ENCODE data around the gene BACE1.

- TF ChIP-seq CTCF (IDR thresholded peaks at IDR 0.05) (no peak), USF2 (IDR thresholded peaks at IDR 0.05; ENCODE audit: borderline replicate concordance, low read depth, low read length) (no peak), GABPA (IDR thresholded peaks at IDR 0.05; ENCODE audit: low read depth) (no peak), SMC3 (IDR thresholded peaks at IDR 0.05; ENCODE audit: low read depth, low read length) (no peak), MAX (IDR thresholded peaks at IDR 0.05; ENCODE audit: low read depth) (no peak), RCOR1 (IDR thresholded peaks at IDR 0.05; ENCODE audit: low read length) (no peak), POLR2AphosphoS5 (IDR thresholded peaks at IDR 0.05; ENCODE audit: low read depth, low read length) (no peak), EZH2phosphoT487 (IDR thresholded peaks at IDR 0.05; ENCODE audit: borderline replicate concordance, low read depth) (no peak), EP300 (IDR thresholded peaks at IDR 0.05; ENCODE audit: borderline replicate concordance in 1 of 2, low read depth in 1 of 2, low read length in 1 of 2) (no peak), ELF1 (IDR thresholded peaks at IDR 0.05) (no peak), FOXM1 (IDR thresholded peaks at IDR 0.05; ENCODE audit: low read depth) (no peak), YY1 (IDR thresholded peaks at IDR 0.05; ENCODE audit: low read depth) (no peak), GATA2 (CRISPR knock-in tag; IDR thresholded peaks at IDR 0.05) (no peak), TAF1 (IDR thresholded peaks at IDR 0.05; ENCODE audit: borderline replicate concordance, low read depth, low read length) (no peak)
These were observed 26.3 kb downstream of the BACE1 start for GRCh38 chr11:117289795-117290194.

All from SK-N-SH (cell line).